GM18519 (cell line): ENCODE measurements around the gene PLEKHA5.

Source experiments
- ATAC-seq: cut with Tn5 transposase; IDR thresholded peaks from one replicate; pipeline ENCODE4 v1.9.1; 2021; ENCODE audit warnings: mild to moderate bottlenecking, moderate library complexity; ENCODE audit not compliant: unreplicated experiment, low FRiP score

The PLEKHA5 gene

DNA sequence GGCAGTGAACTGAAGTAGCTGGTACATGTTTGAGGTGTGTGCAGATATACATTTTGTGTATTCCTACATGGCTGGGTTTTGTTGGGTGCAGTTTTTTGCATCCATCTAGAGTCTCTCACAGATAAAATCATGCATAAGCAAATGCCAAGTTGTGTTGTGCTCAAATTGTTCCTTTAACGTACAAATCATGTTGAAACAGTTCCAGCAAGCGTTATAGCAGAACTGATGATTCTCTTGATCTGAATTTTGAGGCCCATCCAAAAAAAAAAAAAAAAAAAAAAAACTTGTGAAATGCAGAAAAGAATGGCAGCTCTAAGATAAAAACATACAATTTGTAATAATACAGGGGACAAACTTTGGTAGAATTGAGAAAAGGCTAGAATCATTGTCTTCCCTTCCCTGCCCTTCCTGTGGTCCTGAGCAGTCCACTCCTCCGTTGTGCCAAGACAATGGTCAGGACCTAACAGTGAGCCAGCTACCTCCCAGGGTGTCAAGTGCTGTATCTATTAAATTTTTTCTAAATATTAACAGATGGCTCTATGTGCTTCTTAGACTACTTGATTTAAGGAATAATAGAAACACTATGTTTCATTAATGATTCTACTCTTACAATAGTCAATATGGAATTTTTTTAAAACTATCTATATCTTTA lies 122.1 kb downstream of the PLEKHA5 start:
- no peak for ATAC-seq

DNA sequence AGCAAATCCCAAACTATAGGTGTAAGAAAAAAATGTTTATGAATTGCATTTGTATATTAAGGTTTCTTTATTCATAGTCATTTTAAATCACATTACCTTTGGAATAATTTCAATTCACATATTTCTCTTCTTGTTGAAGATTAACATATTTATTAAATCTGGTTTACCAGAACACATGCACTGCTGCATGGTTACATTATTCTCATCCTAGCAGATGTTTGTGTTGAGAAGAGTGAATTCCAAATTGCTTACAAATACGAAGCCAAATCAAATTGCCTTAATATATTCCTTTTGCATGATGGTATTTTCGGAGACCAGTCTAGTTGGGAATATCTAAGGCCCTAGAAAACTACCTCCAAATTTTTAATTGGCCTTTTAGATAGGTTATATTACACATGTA lies 130.6 kb downstream of the PLEKHA5 start:
- ATAC-seq, result no peak

DNA sequence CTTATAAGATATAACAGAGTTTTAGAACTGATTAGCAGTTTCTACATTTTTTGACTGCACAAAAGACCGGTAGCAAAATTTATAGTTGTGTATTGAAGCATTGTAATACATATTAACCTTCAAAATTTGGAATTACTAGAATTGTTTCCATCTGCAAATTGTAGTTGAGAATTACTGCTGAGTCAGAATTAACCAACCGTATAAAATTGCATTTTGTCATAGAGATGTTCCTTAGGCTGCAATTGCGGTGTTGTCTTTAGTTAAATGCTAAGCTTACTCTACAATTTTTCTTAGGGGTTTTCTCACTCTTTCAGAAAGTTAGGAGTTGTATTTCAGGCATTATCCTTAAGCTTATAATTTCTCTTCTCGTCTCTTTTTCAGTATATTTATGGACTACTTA lies 132.2 kb downstream of the PLEKHA5 start:
- no peak for ATAC-seq

DNA sequence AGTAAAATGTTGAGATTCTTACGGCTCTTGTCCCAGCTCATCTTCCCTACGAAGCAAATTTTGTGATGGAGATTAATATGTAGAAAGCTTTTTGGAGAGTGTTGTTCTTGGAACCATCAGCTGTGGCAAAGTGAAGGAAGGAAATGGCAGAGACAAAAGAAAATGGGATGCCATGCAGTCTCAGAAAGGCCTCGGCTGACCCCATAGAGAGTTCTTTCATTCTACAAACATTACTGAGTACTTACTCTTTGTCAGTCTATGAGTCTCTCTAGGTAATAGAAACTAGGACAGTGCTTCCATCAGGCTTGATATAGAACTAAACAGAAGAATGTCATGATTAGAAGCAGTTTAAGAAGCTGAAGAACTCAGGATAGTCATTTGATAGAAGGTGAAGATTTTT lies 134.1 kb downstream of the PLEKHA5 start:
- no peak for ATAC-seq

DNA sequence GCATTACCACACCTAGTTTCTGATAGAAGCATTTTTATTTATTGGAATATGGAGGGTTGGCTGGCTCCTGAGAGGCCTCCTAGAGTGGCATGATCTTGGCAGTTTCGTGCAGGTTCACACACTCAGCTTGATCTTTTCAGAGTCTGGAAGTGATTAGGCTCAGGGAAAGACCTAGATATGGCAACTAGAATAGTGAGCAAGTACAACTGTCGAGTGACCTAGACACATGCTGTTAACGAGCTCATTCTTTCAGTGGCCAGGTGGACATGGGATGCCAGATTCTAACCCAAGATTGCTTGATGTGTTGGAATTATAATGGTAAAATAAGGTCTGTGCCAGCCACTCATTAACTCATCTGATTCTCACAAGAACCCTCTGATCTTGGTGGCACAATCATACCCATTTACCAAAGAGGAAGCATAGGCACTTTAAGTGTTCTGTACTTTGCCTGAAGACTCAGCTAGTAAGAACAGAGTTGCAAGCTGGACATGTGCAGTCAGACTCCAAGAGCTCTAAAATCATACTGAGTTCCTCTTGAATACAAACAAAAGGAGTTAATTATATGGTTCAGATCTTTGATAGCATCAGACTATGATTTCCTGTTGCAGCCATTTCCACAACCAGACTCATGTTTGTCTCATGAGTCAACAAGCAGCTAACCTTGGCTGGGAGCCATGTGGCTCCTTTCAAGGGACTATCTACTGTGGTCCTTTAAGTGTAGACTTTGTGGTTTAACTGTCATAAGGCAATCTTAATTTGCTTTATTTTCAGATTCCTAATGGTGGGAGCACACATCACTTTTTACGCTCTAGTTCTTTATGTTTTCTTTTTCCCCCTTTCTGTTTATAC lies 144.2 kb downstream of the PLEKHA5 start:
- ATAC-seq, result no peak

DNA sequence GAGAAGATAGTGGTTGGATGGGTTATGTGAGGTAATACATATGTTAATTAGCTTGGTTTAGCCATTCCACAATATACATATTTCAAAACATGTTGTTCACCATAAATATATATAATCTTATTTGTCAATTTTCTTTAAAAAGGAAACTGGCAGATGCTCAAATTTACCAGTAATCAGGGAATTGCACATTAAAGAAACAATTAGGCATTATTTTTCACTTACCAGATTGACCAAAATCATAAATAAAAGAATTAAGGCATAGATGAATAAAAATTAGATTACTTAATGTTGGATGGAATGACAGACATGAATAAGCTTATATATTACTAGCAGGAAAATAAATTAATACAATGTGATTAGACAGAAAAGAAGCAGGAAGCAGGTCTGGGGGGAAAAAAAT lies 147.2 kb downstream of the PLEKHA5 start:
- ATAC-seq, result no peak

DNA sequence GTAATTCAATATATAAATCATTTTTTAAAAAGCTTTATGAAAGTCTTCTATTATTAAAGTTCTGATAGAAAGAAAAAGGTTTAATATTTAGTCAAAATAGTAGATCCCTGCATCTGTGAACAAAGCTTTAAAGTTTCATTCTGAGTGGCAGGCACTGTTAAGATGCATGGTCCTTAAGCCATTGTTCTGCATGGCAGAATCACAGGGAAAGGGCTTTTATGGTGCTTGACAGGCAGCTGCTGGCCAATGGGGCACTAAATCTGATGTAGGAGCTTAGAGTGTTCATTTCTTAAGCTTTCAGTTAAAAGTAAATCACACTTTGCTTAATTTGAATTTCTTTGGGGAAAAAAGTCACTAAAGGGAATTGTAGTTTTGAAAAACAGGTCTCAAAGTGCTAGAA lies 148.2 kb downstream of the PLEKHA5 start:
- ATAC-seq, result no peak

DNA sequence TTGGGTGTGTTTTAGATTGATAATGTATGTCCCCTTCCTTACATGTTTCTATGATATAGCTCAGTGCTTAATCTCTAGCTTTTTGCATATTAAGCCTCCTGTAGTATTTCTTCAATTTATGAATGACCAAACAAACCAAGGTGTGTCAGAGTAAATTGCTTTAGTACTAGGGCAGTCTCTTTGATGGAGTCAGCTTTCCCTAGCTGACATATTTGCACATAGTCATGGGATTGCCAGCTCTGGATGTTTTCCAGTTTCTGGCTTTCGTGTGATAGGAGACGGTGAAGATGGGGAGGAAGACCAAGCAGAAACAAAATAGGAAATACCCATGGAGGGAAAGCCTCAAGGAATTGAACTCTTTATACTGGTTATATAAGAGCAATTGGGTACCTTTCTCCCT lies 148.9 kb downstream of the PLEKHA5 start:
- no peak for ATAC-seq

DNA sequence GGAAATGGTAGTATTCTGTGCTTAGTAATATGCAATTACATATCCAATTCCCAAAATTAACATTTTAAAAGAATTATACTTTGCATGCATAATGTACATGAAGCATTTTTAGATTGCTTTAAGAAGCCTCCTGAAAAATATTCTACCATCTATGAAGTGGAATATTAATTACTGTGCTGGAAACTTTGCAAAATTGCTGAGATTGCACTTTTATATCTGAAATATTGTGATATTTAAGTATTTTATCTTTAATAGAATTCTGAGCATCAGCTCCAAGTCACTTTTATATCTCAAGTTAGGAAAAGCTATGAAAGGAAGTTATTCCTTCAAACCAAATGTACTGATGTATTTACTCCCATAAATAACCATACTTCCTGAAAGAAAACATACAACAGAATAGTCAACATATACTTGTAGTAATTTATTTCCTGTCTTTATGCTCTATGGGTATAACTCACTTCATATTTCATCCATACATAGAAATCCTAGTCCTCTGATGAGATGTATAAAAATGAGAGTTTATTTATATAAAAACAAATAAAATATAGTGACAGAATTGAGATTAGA lies 152.7 kb downstream of the PLEKHA5 start:
- no peak for ATAC-seq

DNA sequence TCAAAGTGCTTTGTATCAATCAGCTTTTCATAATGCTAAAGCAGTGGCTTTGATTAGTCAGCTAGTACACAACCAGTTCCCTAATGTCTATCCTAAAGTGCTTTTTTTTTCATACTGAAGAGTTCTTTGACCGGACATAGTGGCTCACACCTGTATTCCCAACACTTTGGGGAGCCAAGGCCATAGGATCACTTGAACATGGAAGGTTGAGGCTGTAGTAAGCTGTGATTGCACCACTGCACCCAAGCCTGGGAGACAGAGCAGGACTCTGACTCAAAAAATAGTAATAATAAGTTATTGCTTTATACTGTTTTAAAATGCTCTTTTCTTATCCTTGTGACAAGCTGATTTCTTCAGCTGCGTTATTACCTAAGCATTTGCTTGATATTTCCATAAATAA lies 155.1 kb downstream of the PLEKHA5 start:
- no peak for ATAC-seq

DNA sequence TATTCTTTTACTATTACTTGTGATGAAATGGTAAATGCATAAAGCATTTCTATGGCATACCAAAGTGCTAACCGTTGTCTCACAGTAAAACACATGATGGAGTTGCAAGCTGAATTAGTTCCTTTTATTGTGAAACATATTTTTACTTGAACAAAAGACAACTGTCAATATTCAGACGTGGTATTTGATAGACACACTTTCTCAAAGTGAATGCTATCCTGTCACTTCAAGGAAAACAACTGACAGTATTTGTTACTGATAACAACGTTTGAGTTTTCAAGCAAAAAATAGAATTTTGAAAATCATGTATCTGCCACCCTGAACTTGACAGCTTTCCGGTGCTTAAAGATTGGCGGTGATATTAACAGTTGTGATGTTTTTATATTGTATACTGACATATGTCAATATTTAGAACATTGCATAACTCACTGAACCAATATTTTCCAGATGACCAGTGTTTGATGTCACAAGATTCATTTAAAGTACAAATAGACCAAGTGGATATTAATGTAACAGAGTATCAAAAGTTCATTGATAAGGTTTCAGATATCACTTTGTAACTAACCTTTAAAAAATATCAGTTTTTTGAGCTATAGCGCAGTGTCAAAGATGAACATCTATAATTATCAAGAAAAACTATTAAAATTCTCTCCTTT lies 156.4 kb downstream of the PLEKHA5 start:
- ATAC-seq, result no peak

DNA sequence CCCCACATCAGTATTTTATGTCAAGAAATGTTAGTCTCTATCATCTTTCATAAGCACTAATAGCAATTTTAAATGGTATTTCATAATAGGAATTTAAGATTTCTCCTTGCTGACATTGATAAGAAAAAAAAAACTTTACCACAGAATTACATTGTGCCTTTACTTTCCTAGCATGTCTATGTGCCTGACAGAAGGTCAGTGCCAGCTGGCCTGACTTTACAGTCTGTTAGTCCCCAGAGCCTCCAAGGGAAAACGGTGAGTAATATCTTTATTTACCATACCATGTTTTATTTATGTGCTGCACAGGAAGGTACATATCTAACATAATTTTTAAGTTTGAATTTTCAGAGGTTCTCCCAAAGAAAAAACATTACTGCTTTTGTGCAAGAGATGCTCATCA lies 157.8 kb downstream of the PLEKHA5 start:
- no peak for ATAC-seq

DNA sequence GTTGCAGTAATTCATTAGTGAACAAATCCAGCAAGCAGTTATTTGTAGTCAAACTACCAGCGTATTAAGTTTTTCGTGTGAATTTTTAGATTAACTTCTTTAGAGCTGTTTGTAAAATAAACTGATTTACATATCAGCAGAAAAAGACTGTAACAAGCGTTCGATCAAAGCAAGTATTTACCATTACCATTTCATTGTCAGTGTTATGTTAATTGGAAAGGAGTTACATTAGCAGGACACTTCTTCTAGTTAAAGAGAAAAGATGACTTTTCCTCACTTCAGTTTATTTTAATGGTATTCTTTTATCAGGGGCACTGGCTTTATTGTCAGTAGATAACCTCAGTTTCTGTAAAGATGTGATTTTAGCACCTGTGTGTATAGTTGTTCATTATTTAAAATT lies 158.6 kb downstream of the PLEKHA5 start:
- no peak for ATAC-seq

DNA sequence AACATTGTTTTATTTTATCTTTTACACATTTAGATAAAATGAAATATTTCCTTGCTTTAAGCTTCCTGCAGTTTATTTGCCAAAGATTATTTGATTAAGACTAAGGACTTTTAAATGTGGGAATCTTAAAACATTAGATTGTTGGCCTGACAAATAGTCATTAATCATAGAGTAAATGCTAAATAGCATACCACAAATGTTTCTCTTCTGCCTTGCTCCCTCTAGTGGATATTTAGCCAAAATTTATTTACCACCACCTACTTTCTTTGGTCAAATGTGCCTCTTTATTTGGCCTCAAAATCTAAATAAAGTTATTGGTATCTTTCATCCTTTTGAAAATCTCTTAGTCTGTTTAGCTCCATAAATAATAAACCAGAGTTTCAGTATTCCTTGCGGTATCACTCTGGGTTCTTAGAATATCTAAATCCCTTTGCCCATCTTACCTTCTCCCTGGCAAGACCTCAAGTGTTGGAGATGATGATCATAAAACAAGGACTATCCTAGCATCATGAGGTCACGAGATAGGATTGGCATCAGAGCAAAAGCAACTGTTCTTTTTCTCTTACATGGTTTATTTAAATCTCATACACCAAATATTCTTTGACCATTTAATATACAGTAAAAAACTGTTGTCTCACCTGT lies 159.2 kb downstream of the PLEKHA5 start:
- no peak for ATAC-seq

DNA sequence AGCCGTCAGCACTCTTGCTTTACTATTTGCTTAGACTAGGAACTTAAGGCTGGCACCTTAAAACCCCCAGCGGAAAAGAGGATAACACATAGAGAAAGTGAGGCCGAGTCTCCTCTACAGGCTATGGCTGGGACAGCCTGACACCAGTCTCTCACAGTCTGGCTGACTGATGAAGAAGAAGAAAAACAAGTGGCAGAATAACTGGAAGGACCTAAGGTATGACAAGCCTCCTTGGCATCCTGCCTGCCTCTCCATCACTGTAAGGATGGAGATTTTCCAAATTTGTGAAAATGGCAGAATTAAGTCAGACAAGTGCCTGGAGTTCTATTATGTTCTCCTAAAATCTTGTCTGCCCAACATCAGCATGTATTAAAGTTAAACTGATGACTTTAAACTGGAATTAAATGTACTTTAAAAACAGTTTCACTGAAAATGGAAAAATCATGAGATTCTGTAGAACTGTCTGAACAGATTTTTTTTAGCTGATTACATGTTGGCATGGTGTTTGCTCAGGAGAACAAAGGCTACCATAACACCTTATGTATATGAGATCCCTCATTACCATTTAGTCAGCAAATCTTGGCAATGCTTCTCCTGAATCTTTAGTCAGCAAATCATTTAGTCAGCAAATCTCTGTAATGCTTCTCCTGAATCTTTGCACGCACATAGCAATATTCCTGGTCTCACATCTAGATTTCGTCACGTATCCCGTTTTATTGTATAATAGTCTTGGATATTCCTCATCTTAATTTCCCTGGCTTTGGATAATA lies 169.5 kb downstream of the PLEKHA5 start:
- ATAC-seq, result no peak

DNA sequence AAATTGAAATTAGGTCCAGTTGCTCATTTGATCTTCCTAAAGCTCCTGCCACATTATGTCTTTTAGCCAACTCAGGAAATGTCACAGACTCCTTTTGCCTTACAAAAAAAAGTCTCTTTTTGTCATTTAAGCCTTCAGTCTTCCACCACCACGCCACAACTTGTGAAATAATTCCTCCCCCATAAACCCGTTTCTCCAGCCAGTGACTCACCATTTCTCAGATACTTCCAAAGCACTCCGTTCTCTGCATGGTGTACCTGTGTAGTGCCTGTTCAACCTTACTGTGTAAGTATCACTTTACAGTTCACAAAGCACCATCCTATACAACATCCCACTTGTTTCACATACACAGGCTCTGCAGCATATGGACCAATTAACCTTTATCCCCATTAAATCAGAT lies 170.2 kb downstream of the PLEKHA5 start:
- ATAC-seq, result no peak

DNA sequence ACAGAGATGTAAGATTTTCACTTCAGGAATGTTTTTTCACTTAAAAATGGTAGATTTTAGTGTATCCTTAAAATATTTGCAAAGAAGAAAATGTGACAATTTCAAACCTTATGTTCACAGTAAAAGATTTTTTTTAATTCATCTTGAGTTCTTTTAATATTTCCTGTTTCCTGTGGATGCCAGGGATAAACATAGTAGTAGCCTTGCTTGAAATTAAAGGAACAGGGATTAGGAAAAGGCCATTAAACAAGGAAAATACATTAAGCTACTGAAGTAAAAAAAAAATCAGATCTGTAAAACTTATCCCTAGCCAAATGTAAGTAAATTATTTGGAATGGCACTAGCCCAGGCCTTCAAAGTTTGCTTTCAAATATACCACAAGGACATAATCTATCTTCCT lies 171.7 kb downstream of the PLEKHA5 start:
- no peak for ATAC-seq

DNA sequence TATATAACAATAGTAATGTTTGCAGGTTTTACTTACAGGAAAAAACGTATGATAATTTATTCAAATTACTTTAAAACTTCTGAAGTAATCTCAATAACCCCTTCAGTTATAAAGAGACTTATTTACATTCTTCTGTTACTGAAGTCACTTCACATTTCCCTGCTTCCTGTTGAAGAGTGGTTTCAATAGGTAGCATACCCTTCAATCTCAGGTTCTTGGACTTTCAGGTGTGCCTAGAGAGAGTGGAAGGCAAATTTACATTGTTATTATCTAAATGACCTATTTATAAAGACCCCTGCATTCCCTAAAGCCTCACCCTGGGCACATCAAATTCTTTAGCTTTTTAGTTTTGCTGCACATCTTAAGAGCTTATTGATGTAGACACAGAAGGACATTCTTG lies 172.2 kb downstream of the PLEKHA5 start:
- ATAC-seq, result no peak

DNA sequence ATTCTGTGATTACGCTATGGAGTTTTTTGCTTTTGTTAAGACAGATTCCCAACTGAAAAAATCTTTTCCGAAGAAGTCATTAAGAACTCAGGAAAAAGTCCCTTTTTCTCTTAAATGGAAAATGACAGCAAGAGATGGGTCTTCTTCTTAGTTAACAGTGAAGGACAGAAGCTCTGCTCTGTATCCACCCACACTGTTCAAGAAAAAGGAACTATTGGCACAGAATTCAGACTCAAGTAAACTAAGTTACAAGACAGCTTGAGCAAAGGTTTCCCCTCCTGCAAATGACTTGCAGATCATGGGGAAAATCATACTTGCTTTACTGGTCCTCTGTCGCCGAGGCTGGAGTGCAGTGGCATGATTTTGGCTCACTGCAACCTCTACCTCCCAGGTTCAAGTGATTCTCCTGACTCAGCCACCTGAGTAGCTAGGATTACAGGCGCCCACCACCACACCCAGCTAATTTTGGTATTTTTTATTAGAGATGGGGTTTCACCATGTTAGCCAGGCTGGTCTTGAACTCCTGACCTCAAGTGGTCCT lies 172.6 kb downstream of the PLEKHA5 start:
- ATAC-seq, result no peak

DNA sequence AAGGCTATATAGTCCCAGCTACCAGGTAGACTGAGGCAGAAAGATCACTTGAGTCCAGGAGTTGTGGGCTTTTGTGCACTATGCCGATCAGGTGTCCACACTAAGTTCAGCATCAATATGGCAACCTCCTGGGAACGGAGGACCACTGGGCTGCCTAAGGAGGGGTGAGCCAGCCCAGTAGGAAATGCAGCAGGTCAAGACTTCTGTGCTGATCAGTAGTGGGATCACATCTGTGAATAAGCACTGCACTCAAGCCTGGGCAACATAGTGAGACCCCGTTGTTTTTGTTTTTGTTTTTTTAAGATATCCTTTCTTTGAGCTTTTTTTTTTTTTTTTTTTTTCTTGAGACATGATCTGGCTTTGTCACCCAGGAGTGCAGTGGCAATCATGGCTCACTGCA lies 174.0 kb downstream of the PLEKHA5 start:
- ATAC-seq, result no peak
